LNCaP clone FGC (cell line): Measurements from ENCODE around the gene B3GAT2.
"Not testable (repeated sequence)": the region's sequence is repeated elsewhere in the genome, so short reads cannot be mapped to it uniquely, and the experiment has no call there.

Source experiments
- DNase-seq: peaks from one replicate; pipeline ENCODE4 v3.0.0-alpha.2; 2011; ENCODE audit warnings: low read depth
- H3K4me3 ChIP-seq: 2 replicates; pipeline ENCODE4 v1.5.1; 2011; ENCODE audit warnings: mild to moderate bottlenecking, low read depth, low read length, control low read depth
- CTCF ChIP-seq: IDR thresholded peaks from 2 replicates; pipeline ENCODE4 v1.5.1; 2012; ENCODE audit warnings: mild to moderate bottlenecking; ENCODE audit not compliant: control insufficient read depth, insufficient read depth; ENCODE audit errors: extremely low read depth

Gene B3GAT2

GRCh38 chr6:70955441-70956190, 1.2 kb downstream of the B3GAT2 start:
- peak overlapping the region; percentile 46 for H3K4me3 ChIP-seq
- peak; percentile 56 for DNase-seq
- TF ChIP-seq CTCF: peak; percentile 99

DNA sequence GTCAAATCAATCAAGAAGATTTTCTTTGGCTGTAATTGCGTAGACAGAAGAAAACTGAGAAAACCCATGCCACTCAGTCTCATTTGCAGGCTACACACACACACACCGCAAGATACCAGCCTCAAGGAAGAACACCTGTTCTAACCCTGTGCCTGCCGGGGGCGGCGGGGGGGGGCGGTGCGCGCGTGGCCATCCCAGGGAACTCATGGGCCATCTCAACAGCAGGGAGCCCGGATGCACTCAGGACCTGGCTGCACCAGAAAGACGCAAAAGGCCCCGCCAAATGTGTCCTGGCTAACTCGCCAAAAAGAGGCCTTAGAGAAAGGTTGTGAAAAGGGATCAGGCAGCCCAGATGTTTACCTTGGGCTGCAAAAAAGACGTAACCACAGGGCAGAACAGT, 2.1 kb downstream of the B3GAT2 start:
- no peak for DNase-seq
- H3K4me3 ChIP-seq: no peak overlapping the region
- no peak for TF ChIP-seq CTCF

DNA sequence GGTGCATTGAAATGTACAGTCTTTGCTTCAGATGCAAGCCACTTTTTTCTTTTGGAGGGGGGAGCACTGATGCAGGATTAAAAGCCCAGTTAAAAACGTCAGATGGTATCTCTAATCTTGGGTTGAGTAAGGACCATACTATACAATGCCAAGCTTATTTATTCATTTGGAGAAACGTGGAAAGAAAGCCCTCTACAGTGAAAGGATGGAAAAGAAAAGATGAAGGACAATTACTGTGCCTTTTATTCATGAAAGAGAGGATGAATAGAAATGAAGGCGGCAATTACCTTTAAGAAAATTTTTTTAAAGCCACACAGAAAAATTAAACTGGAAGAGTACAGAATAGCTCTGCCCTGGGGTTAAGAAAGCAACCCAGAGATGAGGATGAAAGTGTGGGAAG, 2.7 kb downstream of the B3GAT2 start:
- DNase-seq: no peak
- no peak overlapping the region for H3K4me3 ChIP-seq
- TF ChIP-seq CTCF: no peak

DNA sequence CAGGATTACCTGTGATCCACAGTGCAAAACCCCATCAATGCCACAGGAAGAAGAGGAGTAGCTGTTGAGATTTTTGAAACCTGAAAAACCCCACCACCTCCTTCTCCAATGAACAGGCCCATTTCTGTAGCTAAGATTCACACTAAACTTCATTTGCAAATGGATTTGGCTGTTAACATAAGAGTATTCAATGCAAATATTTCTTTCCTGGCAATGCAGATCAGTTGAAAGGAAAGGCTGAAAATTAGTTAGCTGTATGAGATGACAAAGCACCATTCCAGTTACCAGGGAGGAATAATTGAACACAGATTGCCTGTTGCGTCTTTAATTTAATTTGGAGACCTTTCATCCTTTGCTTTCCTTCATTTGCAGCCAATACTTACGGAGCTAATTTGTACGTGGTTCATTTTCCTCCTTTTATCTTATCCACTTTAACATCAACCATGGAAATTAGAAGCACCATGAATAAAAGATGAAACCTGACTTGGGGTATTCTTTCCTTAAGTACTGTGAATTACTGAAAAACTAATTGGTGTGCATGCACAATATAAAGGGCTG, 4.2 kb downstream of the B3GAT2 start:
- no peak for DNase-seq
- H3K4me3 ChIP-seq: no peak overlapping the region
- TF ChIP-seq CTCF: no peak

DNA sequence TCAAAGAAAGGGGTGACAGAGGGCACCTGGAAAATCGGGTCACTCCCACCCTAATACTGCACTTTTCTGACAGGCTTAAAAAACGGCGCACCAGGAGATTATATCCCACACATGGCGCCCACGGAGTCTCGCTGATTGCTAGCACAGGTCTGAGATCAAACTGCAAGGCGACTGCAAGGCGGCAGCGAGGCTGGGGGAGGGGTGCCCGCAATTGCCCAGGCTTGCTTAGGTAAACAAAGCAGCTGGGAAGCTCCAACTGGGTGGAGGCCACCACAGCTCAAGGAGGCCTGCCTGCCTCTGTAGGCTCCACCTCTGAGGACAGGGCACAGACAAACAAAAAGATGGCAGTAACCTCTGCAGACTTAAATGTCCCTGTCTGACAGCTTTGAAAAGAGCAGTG, 12.5 kb downstream of the B3GAT2 start:
- not testable (repeated sequence) for DNase-seq, H3K4me3 ChIP-seq

GRCh38 chr6:70933853-70934252, 23.0 kb downstream of the B3GAT2 start:
- DNase-seq: no peak
- no peak overlapping the region for H3K4me3 ChIP-seq
- TF ChIP-seq CTCF: no peak

- DNase-seq: no peak
- no peak for TF ChIP-seq CTCF
- H3K4me3 ChIP-seq: no peak overlapping the region
These were observed 51.1 kb downstream of the B3GAT2 start for GRCh38 chr6:70905742-70906141.
